HG02763 (cell line): ENCODE data around the gene ACE2.
"Not testable (repeated sequence)": the region's sequence is repeated elsewhere in the genome, so short reads cannot be mapped to it uniquely, and the experiment has no call there.

ENCODE experiments used
- ATAC-seq: cut with Tn5 transposase; IDR thresholded peaks from one replicate; pipeline ENCODE4 v1.9.1; 2021; ENCODE audit warnings: mild to moderate bottlenecking, moderate library complexity; ENCODE audit not compliant: unreplicated experiment

ACE2 gene

DNA sequence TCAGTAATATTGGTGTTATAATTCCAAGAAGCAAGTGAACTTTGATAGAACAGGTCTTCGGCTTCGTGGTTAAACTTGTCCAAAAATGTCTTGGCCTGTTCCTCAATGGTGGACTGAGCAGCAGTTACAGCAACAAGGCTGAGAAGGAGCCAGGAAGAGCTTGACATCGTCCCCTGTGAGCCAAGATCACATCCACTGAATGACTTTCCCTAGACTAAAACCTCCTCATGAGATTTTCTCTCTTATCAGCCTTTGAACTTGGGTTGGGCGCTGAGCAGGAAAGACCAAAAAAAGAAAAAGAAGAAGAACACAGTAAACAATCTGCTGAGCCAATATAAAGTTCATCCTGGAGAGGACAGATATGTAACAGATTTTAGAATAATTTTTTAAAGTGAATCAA is at the start of gene ACE2:
Gene ACE2 (minus strand): TSS at position 216 of the 400 bp plus-strand sequence. CDS start 49 bp downstream, at position 167.
- ATAC-seq, result no peak

- not testable (repeated sequence) for ATAC-seq
Observed at GRCh38 chrX:15647510-15647909, 46.8 kb upstream of the ACE2 start.

- ATAC-seq, result no peak
Observed at GRCh38 chrX:15646543-15646942, 45.8 kb upstream of the ACE2 start.

- no peak for ATAC-seq
Observed at GRCh38 chrX:15646031-15646430, 45.3 kb upstream of the ACE2 start.

DNA sequence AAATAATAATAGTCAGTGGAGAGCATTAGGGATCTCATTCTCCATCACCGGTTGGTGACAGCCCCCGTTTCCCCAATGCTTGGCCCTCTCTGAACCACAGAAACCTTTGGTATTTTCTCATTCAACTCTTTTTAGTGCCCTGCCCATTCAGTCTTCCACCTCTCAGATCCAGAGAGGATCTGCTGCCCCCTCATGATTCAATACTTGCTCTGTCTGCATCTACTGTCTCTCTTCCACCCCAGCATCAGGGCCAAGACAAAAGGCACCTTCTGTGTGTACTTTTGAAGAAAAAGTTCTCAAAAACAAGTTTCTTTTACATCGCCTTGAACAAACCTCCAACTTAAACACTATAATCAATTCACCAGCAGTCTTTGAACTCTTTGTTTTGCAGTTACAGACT is 44.5 kb upstream of the ACE2 start:
- ATAC-seq, result no peak

GRCh38 chrX:15644560-15644872 is 43.8 kb upstream of the ACE2 start:
- ATAC-seq, result no peak

DNA sequence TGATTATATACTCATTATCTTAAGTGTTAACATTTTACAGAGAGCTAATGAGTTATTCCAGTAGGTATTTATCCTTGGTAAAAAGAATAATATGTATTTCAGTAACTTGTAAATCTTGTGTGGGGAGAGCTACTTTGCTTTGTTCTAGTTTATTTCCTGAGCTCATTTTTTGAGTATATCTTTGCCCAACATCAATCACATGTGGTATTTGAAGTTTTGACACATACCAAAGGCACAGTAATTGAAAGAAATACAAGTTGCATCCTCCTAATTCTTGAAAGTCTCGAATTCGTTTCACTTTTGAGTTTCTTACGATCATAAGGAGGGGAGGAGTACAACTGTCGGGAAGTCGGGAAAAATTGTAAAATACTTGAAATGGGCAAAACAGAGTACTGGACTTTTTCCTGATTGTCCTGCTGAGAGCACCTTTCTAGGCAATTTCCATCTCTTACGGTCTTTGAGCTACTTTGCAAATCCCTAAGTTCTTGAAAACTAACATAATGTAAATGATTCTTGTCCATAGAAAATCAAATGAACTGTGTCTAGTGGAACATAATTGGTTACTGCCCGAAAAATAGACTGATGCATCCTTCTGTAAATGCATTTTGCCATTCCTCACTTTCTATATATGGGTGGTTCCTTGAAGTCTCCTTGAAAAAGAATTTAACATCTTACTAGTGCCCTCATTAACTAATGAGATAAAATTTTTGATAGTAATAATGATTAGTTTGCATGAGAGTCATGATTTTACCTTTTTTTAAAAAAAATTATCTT is 43.2 kb upstream of the ACE2 start:
- ATAC-seq, result no peak

GRCh38 chrX:15631637-15632036 is 30.9 kb upstream of the ACE2 start:
- ATAC-seq, result no peak

- ATAC-seq, result no peak
Observed at GRCh38 chrX:15623054-15623453, 22.3 kb upstream of the ACE2 start.

DNA sequence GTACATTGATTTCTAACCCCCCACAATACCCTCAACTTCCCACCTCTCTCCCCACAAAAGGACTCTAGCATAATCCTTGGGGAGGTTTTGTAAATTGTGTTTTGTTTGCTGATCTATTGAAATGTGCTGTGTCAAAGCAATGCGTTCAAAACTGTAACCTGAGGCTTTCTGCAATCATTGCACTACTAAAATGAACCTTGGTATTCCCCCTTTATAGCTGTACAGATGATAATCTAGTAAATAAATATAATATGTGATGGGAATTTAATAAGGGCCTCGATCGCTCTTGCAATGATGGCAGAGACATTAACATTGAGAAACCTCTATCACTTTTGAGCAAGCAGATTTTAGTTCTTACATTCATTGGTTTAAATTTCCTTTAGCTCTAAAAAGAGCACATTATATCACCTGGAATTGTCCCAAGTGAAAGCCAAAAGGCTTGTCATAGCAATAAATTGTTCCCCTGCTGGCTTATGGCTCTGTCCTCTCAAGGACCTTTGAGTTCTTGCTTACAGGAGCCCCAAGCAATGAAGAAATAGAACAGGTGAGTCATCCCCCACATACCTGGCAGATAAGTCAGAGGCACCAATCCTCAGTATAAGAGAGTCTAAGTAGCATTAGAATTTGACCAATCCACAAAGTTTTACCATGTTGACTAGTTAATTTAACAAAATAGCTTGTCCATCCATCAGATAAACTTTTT is 18.4 kb upstream of the ACE2 start:
- ATAC-seq, result no peak

- ATAC-seq, result no peak
Observed at GRCh38 chrX:15617111-15617510, 16.4 kb upstream of the ACE2 start.

- ATAC-seq, result no peak
Observed at GRCh38 chrX:15616531-15616930, 15.8 kb upstream of the ACE2 start.

- ATAC-seq, result no peak
Observed at GRCh38 chrX:15607067-15607466, 6.3 kb upstream of the ACE2 start.

- ATAC-seq, result no peak
Observed at GRCh38 chrX:15606136-15606535, 5.4 kb upstream of the ACE2 start.

DNA sequence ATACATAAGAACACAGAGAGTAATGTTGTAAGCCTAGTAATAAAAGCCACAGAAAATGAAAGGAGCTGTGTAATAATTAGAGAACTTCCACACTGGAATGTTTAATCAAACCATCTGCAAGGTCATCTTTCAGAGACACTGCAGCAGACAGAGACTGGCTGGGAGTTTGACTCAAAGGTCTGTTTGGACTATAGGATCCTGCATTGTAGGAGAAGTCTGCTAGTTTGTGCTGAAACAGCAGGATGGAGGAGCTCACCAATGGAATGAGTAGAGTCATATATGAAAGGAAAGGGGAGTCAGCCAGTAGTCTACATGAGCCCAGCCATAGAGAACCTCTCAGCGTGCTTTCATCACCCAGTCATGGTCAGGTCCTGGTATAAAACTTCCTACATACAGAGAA is 4.5 kb upstream of the ACE2 start:
- no peak for ATAC-seq

DNA sequence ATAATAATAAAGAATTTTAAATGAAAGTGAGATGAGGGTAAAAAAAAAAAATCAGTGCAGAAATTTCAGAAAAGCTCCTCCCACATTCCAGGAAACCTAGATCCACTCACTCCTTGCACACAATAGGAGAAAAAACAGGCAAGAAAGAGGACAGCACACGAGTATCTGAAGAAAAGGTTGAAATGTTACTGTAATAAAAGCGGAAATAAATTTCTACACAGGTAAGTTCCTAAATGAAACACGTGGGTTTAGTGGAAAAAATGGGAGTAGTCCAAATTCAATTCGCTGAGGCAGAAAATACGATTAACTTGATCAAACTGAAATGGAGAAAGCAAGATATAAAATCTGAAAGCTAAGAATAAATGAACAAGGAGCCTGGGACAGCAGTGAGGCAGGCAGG is 2.0 kb upstream of the ACE2 start:
- ATAC-seq, result no peak

GRCh38 chrX:15601932-15602331 is 1.2 kb upstream of the ACE2 start:
- ATAC-seq, result no peak

DNA sequence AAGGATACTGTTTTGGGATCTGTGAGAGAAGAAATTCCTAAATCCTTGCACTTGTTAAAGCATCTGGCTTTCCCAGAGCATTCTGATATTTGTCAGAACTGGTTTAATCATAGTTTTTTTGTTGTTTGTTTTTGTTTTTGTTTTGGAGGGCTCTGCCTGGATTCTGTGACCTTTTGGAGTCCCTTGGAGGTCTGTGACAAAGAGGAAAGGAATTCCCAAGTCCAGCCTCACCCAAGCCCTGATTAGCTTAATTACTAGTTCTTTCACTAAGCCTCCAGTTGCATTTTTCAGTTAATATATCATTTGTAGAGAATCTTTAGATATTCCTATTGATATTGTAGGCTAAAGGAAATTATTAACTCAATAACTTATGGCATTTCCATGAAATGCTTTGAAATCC is 711 bp downstream of the ACE2 start:
- ATAC-seq, result no peak

GRCh38 chrX:15599461-15599860 is 1.3 kb downstream of the ACE2 start:
- ATAC-seq, result no peak

- ATAC-seq, result no peak
Observed at GRCh38 chrX:15598026-15598425, 2.7 kb downstream of the ACE2 start.

DNA sequence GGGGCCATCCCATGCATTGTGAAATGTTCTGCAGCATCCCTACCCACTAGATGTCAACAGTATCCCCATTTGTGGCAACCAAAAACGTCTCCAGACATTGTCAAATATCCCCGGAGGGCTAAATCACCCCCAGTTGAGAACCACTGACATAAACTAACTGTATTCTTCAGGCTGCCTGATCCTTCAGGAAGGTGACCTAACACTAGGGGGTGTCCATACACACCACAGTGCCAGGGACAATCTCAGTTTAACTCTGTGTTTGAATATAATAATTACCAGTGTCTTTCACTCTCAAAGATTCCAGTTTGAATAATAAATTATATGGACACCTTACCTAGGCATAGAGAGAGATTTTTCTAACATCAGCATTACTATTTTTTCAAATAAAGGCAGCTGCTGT is 6.4 kb downstream of the ACE2 start:
- ATAC-seq, result no peak
